PFSK-1 (cell line): ENCODE measurements around the gene SCML1.

Experiments
- FOXP2 ChIP-seq: optimal IDR thresholded peaks from 2 replicates; pipeline ENCODE3; 2011; ENCODE audit warnings: borderline replicate concordance, control low read depth, inconsistent platforms; ENCODE audit not compliant: insufficient read depth; ENCODE audit errors: extremely low read length, extremely low read depth
- POLR2AphosphoS5 ChIP-seq: IDR thresholded peaks from 2 replicates; pipeline ENCODE4 v1.6.1; 2012; ENCODE audit warnings: low read depth, mild to moderate bottlenecking, control low read depth, low read length, moderate library complexity
- SIN3A ChIP-seq: IDR thresholded peaks from 2 replicates; pipeline ENCODE4 v1.6.1; 2012; ENCODE audit warnings: mild to moderate bottlenecking, low read length, moderate library complexity, borderline replicate concordance; ENCODE audit not compliant: insufficient read depth
- TAF1 ChIP-seq: IDR thresholded peaks from 2 replicates; pipeline ENCODE4 v1.6.1; 2012; ENCODE audit warnings: low read length, control low read depth, borderline replicate concordance; ENCODE audit not compliant: insufficient read depth
- TF ChIP-seq, protein P1 (sequence below), 2 experiments: IDR thresholded peaks; 2 replicates each; pipeline versions ENCODE4 v1.6.1 to v1.8.0; 2011 to 2012; ENCODE audit warnings: low read depth in 2 of 2, low read length in 2 of 2, control low read depth in 1 of 2, inconsistent platforms in 1 of 2, mild to moderate bottlenecking in 1 of 2, moderate library complexity in 1 of 2; ENCODE audit not compliant: insufficient read depth in 1 of 2

The SCML1 gene

DNA sequence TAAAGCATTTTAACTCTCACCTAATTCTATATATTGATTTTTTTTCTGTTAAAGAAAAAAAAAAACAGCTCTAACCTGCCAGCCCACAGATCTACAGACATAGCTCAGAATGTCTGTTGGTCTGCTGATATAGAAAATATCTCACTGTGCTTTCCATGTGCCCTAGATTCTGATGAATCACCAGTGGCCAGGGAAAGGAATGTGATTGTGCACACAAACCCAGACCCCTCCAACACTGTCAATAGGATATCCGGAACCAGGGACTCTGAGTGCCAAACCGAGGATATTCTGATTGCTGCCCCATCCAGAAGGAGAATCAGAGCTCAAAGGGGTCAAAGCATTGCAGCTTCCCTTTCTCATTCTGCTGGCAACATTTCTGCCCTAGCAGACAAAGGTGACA is 12.1 kb upstream of the SCML1 start:
- TF ChIP-seq POLR2AphosphoS5 = no peak
- TF ChIP-seq, protein P1, sequence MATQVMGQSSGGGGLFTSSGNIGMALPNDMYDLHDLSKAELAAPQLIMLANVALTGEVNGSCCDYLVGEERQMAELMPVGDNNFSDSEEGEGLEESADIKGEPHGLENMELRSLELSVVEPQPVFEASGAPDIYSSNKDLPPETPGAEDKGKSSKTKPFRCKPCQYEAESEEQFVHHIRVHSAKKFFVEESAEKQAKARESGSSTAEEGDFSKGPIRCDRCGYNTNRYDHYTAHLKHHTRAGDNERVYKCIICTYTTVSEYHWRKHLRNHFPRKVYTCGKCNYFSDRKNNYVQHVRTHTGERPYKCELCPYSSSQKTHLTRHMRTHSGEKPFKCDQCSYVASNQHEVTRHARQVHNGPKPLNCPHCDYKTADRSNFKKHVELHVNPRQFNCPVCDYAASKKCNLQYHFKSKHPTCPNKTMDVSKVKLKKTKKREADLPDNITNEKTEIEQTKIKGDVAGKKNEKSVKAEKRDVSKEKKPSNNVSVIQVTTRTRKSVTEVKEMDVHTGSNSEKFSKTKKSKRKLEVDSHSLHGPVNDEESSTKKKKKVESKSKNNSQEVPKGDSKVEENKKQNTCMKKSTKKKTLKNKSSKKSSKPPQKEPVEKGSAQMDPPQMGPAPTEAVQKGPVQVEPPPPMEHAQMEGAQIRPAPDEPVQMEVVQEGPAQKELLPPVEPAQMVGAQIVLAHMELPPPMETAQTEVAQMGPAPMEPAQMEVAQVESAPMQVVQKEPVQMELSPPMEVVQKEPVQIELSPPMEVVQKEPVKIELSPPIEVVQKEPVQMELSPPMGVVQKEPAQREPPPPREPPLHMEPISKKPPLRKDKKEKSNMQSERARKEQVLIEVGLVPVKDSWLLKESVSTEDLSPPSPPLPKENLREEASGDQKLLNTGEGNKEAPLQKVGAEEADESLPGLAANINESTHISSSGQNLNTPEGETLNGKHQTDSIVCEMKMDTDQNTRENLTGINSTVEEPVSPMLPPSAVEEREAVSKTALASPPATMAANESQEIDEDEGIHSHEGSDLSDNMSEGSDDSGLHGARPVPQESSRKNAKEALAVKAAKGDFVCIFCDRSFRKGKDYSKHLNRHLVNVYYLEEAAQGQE (IDR thresholded peaks at IDR 0.05; ENCODE audit: insufficient read depth in 1 of 2, low read depth in 2 of 2, low read length in 2 of 2) = no peak

DNA sequence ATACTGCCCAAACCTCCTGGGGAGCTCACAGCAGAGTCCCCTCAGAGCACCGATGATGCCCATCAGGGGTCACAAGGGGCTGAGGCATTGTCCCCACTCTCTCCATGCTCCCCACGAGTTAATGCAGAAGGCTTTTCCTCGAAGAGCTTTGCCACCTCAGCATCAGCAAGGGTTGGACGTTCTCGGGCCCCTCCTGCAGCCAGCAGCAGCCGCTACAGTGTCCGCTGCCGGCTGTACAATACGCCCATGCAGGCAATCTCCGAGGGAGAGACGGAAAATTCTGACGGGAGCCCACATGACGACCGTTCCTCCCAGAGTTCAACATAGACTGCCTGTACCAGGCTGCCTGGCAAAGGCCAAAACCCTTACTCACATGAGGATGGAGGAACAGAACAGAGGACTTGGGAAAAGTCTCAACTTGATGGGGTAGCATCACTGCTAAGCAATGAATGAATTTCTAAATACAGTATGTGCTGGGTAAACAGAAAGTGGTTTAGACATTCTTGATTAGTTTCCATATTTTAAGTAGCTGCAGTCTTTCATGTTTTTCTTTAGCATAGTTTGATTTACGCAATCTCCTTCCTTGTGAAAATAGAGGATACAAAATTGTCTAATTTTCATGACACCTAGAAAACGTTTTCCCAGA is 5.0 kb upstream of the SCML1 start:
- no peak for TF ChIP-seq FOXP2
- TF ChIP-seq, protein P1 (IDR thresholded peaks at IDR 0.05; ENCODE audit: insufficient read depth in 1 of 2, low read depth in 2 of 2, low read length in 2 of 2) = no peak
- TF ChIP-seq TAF1 = no peak
- TF ChIP-seq SIN3A = no peak
- no peak for TF ChIP-seq POLR2AphosphoS5

DNA sequence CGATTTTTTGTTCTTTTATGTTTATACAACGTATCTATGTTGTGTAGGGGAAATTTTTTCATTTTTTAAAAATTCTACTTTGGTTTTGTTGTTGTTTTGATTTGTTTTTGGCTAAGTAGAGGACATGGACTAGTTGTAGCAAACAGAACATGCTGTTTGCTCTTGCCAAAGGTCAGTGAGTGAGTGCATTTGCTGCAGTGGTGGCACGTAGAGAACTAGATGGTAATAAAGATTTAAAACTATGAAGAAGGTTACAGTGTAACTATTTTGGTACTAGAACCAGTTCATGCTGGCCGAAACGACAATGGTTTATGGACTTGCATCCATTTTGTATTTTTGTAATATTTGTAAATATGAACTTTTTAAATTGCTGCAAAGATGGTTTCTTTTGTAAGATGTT is 1.9 kb upstream of the SCML1 start:
- TF ChIP-seq POLR2AphosphoS5 (no peak), TAF1 (no peak), SIN3A (no peak), FOXP2 (no peak)
- TF ChIP-seq, protein P1 (IDR thresholded peaks at IDR 0.05; ENCODE audit: insufficient read depth in 1 of 2, low read depth in 2 of 2, low read length in 2 of 2) = no peak

DNA sequence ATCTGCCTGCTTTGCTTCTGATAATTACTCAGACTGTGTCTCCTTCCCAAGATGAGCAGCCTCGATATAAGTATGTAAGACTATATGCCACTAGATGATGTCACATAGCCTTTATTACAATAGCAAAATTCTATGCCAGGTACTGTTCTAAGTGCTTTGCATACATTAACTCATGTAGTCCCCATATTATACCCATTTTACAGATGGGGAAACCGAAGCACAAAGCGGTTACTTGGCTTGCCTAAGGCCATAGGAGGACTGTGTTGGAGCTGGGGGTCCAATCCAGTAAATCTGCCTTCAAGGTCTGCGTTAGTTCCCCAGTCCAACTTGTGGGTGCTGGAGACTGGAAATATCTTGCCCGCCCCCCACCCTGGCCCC is 826 bp upstream of the SCML1 start:
- TF ChIP-seq SIN3A (no peak), POLR2AphosphoS5 (no peak), FOXP2 (no peak), TAF1 (no peak)
- TF ChIP-seq, protein P1 (IDR thresholded peaks at IDR 0.05; ENCODE audit: insufficient read depth in 1 of 2, low read depth in 2 of 2, low read length in 2 of 2) = no peak

DNA sequence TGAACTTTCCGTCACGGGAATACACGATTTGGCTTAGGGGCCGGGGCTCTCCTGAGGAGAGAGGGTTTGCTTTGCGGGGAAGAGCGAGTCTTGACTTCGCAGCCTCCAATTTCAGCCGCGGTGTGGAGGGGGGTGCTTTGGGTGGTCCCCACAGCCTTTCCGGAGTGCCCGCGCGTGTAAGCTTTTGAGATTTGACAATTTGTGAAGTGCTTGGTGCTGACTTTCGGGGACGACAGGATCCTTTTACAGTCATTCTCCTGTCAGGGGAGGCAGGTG is 355 bp downstream of the SCML1 start:
- TF ChIP-seq TAF1 (no peak), FOXP2 (no peak), POLR2AphosphoS5 (no peak), SIN3A (no peak)
- TF ChIP-seq, protein P1 (IDR thresholded peaks at IDR 0.05; ENCODE audit: insufficient read depth in 1 of 2, low read depth in 2 of 2, low read length in 2 of 2) = no peak
